ENCODE data around the gene SEMA6A. TPM values are rescaled to one million over a fixed set of nuclear protein-coding genes. Genes with fewer than 3 reads are reported as not detected.

SEMA6A gene
- total RNA-seq, 1 donor from 2014 or later = 17.8 TPM

DNA sequence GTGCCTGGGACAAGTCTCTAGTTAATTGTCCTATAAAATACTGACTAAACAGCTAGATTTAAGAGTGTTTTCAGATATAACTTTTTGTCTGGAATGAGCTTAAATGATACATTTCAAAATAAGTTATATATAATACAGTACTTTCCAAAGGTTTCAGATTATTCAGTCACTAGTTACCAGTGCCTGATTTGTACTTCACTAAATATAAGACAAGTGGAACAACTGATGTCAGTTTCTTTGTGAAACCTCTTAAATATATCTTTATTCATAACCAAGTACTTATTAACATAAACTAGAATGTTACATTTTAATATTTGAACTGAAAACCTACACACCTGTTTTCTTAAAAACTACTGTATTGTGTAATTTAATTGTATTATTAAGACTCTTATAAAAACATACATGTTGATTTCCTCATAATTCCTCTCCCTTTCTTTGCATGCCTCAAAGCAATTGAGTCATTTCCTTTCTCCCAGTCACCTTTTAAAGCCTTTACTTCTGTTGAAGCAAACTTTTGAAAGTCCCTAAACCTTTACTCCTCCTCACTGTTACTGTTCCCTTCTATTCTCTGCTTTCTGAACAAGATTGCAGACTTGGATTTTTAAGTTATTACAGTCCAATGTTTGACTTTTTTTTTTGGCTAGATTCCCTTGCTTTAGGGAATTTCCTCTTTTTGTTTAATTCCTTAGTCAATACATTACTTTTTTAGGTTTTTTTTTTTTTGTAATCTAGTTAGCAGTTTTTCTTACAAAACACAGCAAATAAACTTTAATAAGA, 8.7 kb upstream of the SEMA6A start:
- Histone ChIP-seq H3K27ac (no peak overlapping the region), H3K4me1 (no peaks in the 10 kb centered on the region), H3K4me3 (no peak overlapping the region), H3K27me3 (no peaks in the 10 kb centered on the region), H3K36me3 (no peaks in the 10 kb centered on the region), H3K9me3 (no peaks in the 10 kb centered on the region)
- intact Hi-C loops (cut with DNase I) = no loop called here
- no peak for DNase-seq (ENCODE audit: low spot score in 2 of 2)
- TF ChIP-seq, protein P1, sequence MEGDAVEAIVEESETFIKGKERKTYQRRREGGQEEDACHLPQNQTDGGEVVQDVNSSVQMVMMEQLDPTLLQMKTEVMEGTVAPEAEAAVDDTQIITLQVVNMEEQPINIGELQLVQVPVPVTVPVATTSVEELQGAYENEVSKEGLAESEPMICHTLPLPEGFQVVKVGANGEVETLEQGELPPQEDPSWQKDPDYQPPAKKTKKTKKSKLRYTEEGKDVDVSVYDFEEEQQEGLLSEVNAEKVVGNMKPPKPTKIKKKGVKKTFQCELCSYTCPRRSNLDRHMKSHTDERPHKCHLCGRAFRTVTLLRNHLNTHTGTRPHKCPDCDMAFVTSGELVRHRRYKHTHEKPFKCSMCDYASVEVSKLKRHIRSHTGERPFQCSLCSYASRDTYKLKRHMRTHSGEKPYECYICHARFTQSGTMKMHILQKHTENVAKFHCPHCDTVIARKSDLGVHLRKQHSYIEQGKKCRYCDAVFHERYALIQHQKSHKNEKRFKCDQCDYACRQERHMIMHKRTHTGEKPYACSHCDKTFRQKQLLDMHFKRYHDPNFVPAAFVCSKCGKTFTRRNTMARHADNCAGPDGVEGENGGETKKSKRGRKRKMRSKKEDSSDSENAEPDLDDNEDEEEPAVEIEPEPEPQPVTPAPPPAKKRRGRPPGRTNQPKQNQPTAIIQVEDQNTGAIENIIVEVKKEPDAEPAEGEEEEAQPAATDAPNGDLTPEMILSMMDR (IDR thresholded peaks at IDR 0.05) = no peak

DNA sequence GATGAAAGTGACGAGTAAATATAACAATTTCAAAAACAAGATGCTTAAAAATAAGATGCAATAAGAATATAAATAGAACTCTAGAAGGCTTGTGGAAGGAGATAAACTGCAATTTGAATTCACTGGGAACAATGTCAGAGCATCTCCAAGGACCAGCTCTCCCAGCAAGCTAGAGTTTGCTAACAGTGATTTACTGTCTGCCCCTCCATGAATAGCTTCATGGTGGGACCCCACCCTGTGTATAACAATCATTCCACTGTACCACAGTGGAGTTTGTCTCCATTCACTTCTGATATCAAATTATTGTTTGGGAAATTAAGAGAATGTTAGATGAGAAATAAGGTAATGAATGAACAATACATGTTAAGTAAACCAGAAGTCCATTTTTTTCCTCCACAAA, 7.3 kb upstream of the SEMA6A start:
- no peaks in the 10 kb centered on the region for H3K9me3 ChIP-seq
- intact Hi-C loops (cut with DNase I) = no loop called here
- no peak overlapping the region for H3K4me3 ChIP-seq
- no peaks in the 10 kb centered on the region for H3K36me3 ChIP-seq
- no peak overlapping the region for H3K27ac ChIP-seq
- TF ChIP-seq, protein P1 (IDR thresholded peaks at IDR 0.05) = no peak
- no peaks in the 10 kb centered on the region for H3K4me1 ChIP-seq
- DNase-seq (ENCODE audit: low spot score in 2 of 2) = no peak
- no peaks in the 10 kb centered on the region for H3K27me3 ChIP-seq

DNA sequence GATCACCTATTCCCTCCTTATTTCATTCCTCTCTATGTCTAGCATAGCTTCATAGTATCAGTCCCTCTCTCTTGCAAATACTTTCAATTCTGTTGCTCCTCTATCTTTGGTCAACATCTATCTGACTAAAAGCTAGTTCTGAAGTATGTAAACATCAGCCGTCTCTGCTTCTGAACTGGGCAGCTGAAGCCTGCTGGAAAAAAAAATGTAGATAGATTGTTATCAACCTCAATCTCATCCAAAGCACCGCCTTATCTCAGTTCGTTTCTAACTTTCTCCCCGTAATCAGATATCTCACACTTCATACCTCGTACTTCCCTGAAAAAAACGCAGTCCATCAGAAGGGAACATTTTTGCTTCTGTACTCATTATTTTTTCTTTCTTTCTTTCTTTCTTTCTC, 4.5 kb upstream of the SEMA6A start:
- no peaks in the 10 kb centered on the region for H3K36me3 ChIP-seq
- H3K27me3 ChIP-seq = no peaks in the 10 kb centered on the region
- H3K27ac ChIP-seq = no peak overlapping the region
- intact Hi-C loops (cut with DNase I) = loop anchor here (5.0 kb wide), 1 partner anchor 368 kb away; no protein-coding TSS in a partner anchor
- no peaks in the 10 kb centered on the region for H3K9me3 ChIP-seq
- peaks cover 0 to 6% of the 10 kb centered on the region in 2 donors for H3K4me1 ChIP-seq
- H3K4me3 ChIP-seq = no peak overlapping the region
- DNase-seq (ENCODE audit: low spot score in 2 of 2) = no peak
- TF ChIP-seq, protein P1 (IDR thresholded peaks at IDR 0.05) = no peak

DNA sequence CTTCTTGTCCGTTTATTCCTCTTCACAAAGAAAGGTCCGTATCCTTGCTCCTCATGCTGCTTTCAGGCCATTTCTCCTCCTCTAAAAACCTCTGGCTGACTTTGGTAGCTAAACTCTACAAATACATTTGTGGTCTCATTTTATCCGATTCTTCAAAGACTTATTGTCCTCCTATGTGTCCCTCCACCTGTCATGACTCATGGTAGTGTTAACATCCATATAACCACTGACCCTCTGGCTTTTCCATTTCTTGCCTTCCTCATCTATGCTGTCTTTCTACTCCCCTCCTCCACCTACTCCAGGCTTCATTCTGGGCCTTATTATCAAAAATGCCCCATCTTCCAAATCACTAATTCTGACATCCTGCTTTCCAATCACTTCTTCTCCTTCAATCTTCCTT, 4.1 kb upstream of the SEMA6A start:
- DNase-seq (ENCODE audit: low spot score in 2 of 2) = no peak
- H3K27ac ChIP-seq = no peak overlapping the region
- H3K9me3 ChIP-seq = no peaks in the 10 kb centered on the region
- intact Hi-C loops (cut with DNase I) = loop anchor here (5.0 kb wide), 1 partner anchor 369 kb away; no protein-coding TSS in a partner anchor
- TF ChIP-seq, protein P1 (IDR thresholded peaks at IDR 0.05) = no peak
- peaks cover 4 to 11% of the 10 kb centered on the region in 2 donors for H3K4me1 ChIP-seq
- H3K27me3 ChIP-seq = no peaks in the 10 kb centered on the region
- H3K36me3 ChIP-seq = no peaks in the 10 kb centered on the region
- H3K4me3 ChIP-seq = no peak overlapping the region

DNA sequence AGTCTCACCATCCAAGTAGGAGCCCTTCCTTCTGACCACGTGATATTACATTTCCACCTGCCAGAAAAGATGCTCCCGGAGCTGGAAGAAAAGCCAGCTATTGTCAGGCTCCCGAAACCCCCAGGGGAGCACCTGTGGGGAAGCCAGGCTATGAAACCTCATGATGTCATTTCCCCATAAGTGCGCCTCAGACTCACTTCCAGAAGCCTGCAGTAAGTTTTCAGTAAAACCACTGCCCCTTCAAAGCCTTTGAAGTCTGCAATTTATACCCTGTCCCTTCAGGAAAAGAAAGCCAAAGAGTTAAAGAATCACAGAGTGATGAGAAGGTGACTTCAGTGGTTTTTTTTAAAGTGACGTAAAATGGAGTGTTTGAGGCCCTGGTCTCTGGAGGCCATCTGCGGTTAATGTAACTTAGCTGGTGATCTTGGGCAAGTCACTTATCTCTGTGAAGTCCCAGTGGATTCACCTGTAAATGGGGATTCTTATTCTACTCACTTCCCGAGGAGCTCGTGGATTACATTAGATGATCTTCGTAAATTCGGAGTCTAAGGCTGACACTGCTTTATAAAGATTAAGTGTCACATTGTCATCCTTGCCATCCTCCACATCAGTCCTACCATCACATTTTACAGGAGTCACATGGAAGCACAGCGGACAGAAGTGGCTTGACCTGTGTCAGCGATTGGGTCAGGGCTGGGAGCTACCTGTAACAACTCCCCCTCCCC, 2.6 kb upstream of the SEMA6A start:
- H3K9me3 ChIP-seq = no peaks in the 10 kb centered on the region
- H3K27me3 ChIP-seq = no peaks in the 10 kb centered on the region
- intact Hi-C loops (cut with DNase I) = loop anchor here (5.0 kb wide), 1 partner anchor 370 kb away; no protein-coding TSS in a partner anchor
- TF ChIP-seq, protein P1 (IDR thresholded peaks at IDR 0.05) = no peak
- H3K4me1 ChIP-seq = peaks cover 8 to 18% of the 10 kb centered on the region in 2 donors
- no peaks in the 10 kb centered on the region for H3K36me3 ChIP-seq
- no peak for DNase-seq (ENCODE audit: low spot score in 2 of 2)
- no peak overlapping the region for H3K4me3 ChIP-seq
- H3K27ac ChIP-seq = no peak overlapping the region

All from ascending aorta (tissue), 2 donors.